Measurements from ENCODE around the gene TMEM62.

GRCh38 chr15:43190178-43190577, 56.8 kb downstream of the TMEM62 start:
- no peak for TF ChIP-seq CTCF (optimal IDR thresholded peaks at IDR 0.05 in 1 of 3, IDR thresholded peaks at IDR 0.05 in 1 of 3, conservative IDR thresholded peaks at IDR 0.05 in 1 of 3; ENCODE audit: extremely low read depth in 1 of 3, insufficient read depth in 2 of 3, low read length in 3 of 3)
- no peak for TF ChIP-seq EZH2 (IDR thresholded peaks at IDR 0.05; ENCODE audit: low read length)
